Neuronal stem cell (in vitro differentiated cells): Measurements from ENCODE around the gene SLC6A13.

Source experiments
- DNase-seq: peaks from one replicate; pipeline ENCODE4 v3.0.0-alpha.2; 2013; ENCODE audit warnings: low spot score
- H2AFZ ChIP-seq: one replicate; pipeline ENCODE4 v1.6.1; 2013; ENCODE audit warnings: mild to moderate bottlenecking, low read length, inconsistent platforms
- H2AK5ac ChIP-seq: 2 replicates; pipeline ENCODE4 v1.6.1; 2013; ENCODE audit warnings: low read depth, mild to moderate bottlenecking, inconsistent platforms, low read length, moderate library complexity, mixed read lengths
- H2BK120ac ChIP-seq: 2 replicates; pipeline ENCODE4 v1.6.1; 2013; ENCODE audit warnings: low read depth, mild to moderate bottlenecking, inconsistent platforms, low read length, moderate library complexity, mixed read lengths
- H2BK12ac ChIP-seq: one replicate; pipeline ENCODE4 v1.6.1; 2013; ENCODE audit warnings: low read length, inconsistent platforms
- H2BK15ac ChIP-seq: 2 replicates; pipeline ENCODE4 v1.6.1; 2013; ENCODE audit warnings: mild to moderate bottlenecking, low read length, inconsistent platforms, mixed read lengths
- H2BK5ac ChIP-seq: one replicate; pipeline ENCODE4 v1.6.1; 2013; ENCODE audit warnings: inconsistent platforms, mild to moderate bottlenecking, low read length, moderate library complexity
- H3K14ac ChIP-seq: one replicate; pipeline ENCODE4 v1.6.1; 2013; ENCODE audit warnings: low read length, inconsistent platforms
- H3K18ac ChIP-seq: 2 replicates; pipeline ENCODE4 v1.6.1; 2013; ENCODE audit warnings: low read length, inconsistent platforms
- H3K23ac ChIP-seq: 2 replicates; pipeline ENCODE4 v1.6.1; 2013; ENCODE audit warnings: low read depth, mild to moderate bottlenecking, mixed read lengths, low read length, inconsistent platforms; ENCODE audit not compliant: poor library complexity
- H3K27ac ChIP-seq: replicated peaks from 3 replicates; pipeline ENCODE4 v1.5.1; 2013; ENCODE audit warnings: low read length, inconsistent platforms
- H3K27me3 ChIP-seq, 3 experiments: 2 replicates each; pipeline ENCODE4 v1.6.1; 2013; ENCODE audit warnings: low read length in 3 of 3, mild to moderate bottlenecking in 2 of 3, inconsistent platforms in 1 of 3, low read depth in 1 of 3, mixed read lengths in 1 of 3, moderate library complexity in 1 of 3; ENCODE audit not compliant: control insufficient read depth in 3 of 3, insufficient read depth in 3 of 3
- H3K36me3 ChIP-seq, 2 donors: replicated peaks in 1 of 2; 2 replicates each; pipeline ENCODE4 v1.6.1; 2013; ENCODE audit warnings: low read length in 2 of 2; ENCODE audit not compliant: control insufficient read depth in 2 of 2, insufficient read depth in 2 of 2
- H3K4ac ChIP-seq: 2 replicates; pipeline ENCODE4 v1.6.1; 2013; ENCODE audit warnings: inconsistent platforms, mild to moderate bottlenecking, low read length, moderate library complexity
- H3K4me1 ChIP-seq, 2 donors: 1 replicate in 1 of 2; 2 replicates in 1 of 2; pipeline ENCODE4 v1.6.1; 2013; ENCODE audit warnings: low read length in 2 of 2, low read depth in 1 of 2; ENCODE audit not compliant: control insufficient read depth in 2 of 2, insufficient read depth in 1 of 2
- H3K4me2 ChIP-seq: one replicate; pipeline ENCODE4 v1.6.1; 2013; ENCODE audit warnings: mild to moderate bottlenecking, low read length, inconsistent platforms; ENCODE audit not compliant: insufficient read depth, poor library complexity, severe bottlenecking
- H3K4me3 ChIP-seq, 2 donors: 2 replicates each; pipeline ENCODE4 v1.5.1; 2013; ENCODE audit warnings: low read length in 2 of 2, mild to moderate bottlenecking in 2 of 2, inconsistent platforms in 1 of 2, moderate library complexity in 1 of 2
- H3K79me1 ChIP-seq: one replicate; pipeline ENCODE4 v1.6.1; 2013; ENCODE audit warnings: low read depth, mild to moderate bottlenecking, inconsistent platforms, low read length, moderate library complexity
- H3K9ac ChIP-seq: one replicate; pipeline ENCODE4 v1.6.1; 2013; ENCODE audit warnings: mild to moderate bottlenecking, low read depth, low read length, inconsistent platforms; ENCODE audit not compliant: poor library complexity
- H3K9me3 ChIP-seq, 2 donors: replicated peaks in 1 of 2; 2 replicates each; pipeline versions ENCODE3 to v1.6.1; 2013; ENCODE audit warnings: low read length in 2 of 2, mild to moderate bottlenecking in 2 of 2, inconsistent platforms in 1 of 2, low read depth in 1 of 2, mixed read lengths in 1 of 2, moderate library complexity in 1 of 2; ENCODE audit not compliant: control insufficient read depth in 2 of 2, insufficient read depth in 1 of 2
- H4K8ac ChIP-seq: one replicate; pipeline ENCODE4 v1.6.1; 2013; ENCODE audit warnings: low read depth, mild to moderate bottlenecking, inconsistent platforms, low read length, moderate library complexity
- H4K91ac ChIP-seq: one replicate; pipeline ENCODE4 v1.6.1; 2013; ENCODE audit warnings: low read length, low read depth, mild to moderate bottlenecking, inconsistent platforms; ENCODE audit not compliant: poor library complexity
- WGBS, 2 donors: extraction: QIAGEN DNeasy Blood & Tissue Kit; methylation state at CpG; one replicate each; pipeline ENCODE4 v1.1.7; 2013; ENCODE audit warnings: missing lambda C conversion rate in 2 of 2, mixed read lengths in 1 of 2; ENCODE audit not compliant: insufficient read length in 2 of 2, insufficient replicate concordance in 1 of 2; ENCODE audit errors: extremely low coverage in 2 of 2; 5-methylcytosine and 5-hydroxymethylcytosine counted together

The SLC6A13 gene

GRCh38 chr12:179885-180284 is 82.8 kb downstream of the SLC6A13 start:
- WGBS, 2 donors = no CpG with 5 or more reads among the region's 5 CpGs
- H3K27me3 ChIP-seq = peaks cover 0 to 16% (median 0%) of the 10 kb centered on the region in 3 experiments
- no peak overlapping the region for H2AFZ ChIP-seq
- H3K27ac ChIP-seq = no peak overlapping the region
- H3K4me3 ChIP-seq = no peak overlapping the region
- H3K9ac ChIP-seq = no peak overlapping the region
- no peak overlapping the region for H4K91ac ChIP-seq
- H2AK5ac ChIP-seq = peak overlapping the region; percentile 3
- DNase-seq = no peak
- H2BK120ac ChIP-seq = no peak overlapping the region
- H2BK12ac ChIP-seq = no peak overlapping the region
- H3K18ac ChIP-seq = peak overlapping the region; percentile 5
- no peak overlapping the region for H2BK15ac ChIP-seq
- no peak overlapping the region for H4K8ac ChIP-seq
- H3K4me2 ChIP-seq = no peak overlapping the region
- no peak overlapping the region for H2BK5ac ChIP-seq
- peaks cover 0 to 13% of the 10 kb centered on the region in 2 donors for H3K4me1 ChIP-seq
- no peak overlapping the region for H3K14ac ChIP-seq
- no peak overlapping the region for H3K23ac ChIP-seq
- peaks cover 2% of the 10 kb centered on the region for H3K79me1 ChIP-seq
- H3K36me3 ChIP-seq = no peaks in the 10 kb centered on the region
- no peak overlapping the region for H3K4ac ChIP-seq
- H3K9me3 ChIP-seq = no peaks in the 10 kb centered on the region

GRCh38 chr12:179131-179884 is 83.3 kb downstream of the SLC6A13 start:
- Histone ChIP-seq H3K27me3 (peaks cover 0 to 16% (median 0%) of the 10 kb centered on the region in 3 experiments), H2BK12ac (no peak overlapping the region), H4K8ac (no peak overlapping the region), H3K4me2 (no peak overlapping the region), H2BK15ac (no peak overlapping the region), H2BK5ac (peak overlapping the region; percentile 56), H3K4ac (no peak overlapping the region), H2BK120ac (no peak overlapping the region), H3K14ac (peak overlapping the region; percentile 39), H3K36me3 (no peaks in the 10 kb centered on the region), H2AFZ (no peak overlapping the region), H3K27ac (no peak overlapping the region), H3K79me1 (peaks cover 2% of the 10 kb centered on the region), H3K9ac (no peak overlapping the region), H4K91ac (peak overlapping the region; percentile 12), H3K18ac (peak overlapping the region; percentile 25), H2AK5ac (peak overlapping the region; percentile 3), H3K23ac (no peak overlapping the region), H3K4me1 (peaks cover 0 to 13% of the 10 kb centered on the region in 2 donors), H3K4me3 (no peak overlapping the region), H3K9me3 (no peaks in the 10 kb centered on the region)
- no CpG with 5 or more reads among the region's 11 CpGs for WGBS, 2 donors
- no peak for DNase-seq

- peak overlapping the region; percentile 39 for H3K14ac ChIP-seq
- peaks cover 0 to 19% (median 0%) of the 10 kb centered on the region in 3 experiments for H3K27me3 ChIP-seq
- H3K27ac ChIP-seq = no peak overlapping the region
- peak overlapping the region; percentile 20 for H4K8ac ChIP-seq
- H3K36me3 ChIP-seq = no peaks in the 10 kb centered on the region
- no CpG with 5 or more reads among the region's 3 CpGs for WGBS, 2 donors
- H2BK12ac ChIP-seq = no peak overlapping the region
- H2AK5ac ChIP-seq = peak overlapping the region; percentile 12
- H2AFZ ChIP-seq = no peak overlapping the region
- no peak overlapping the region for H3K18ac ChIP-seq
- H3K4me2 ChIP-seq = no peak overlapping the region
- H2BK15ac ChIP-seq = no peak overlapping the region
- H4K91ac ChIP-seq = no peak overlapping the region
- peaks cover 2% of the 10 kb centered on the region for H3K79me1 ChIP-seq
- peak overlapping the region; percentile 56 for H2BK5ac ChIP-seq
- H3K4me3 ChIP-seq = no peak overlapping the region
- no peak overlapping the region for H3K23ac ChIP-seq
- H3K9me3 ChIP-seq = no peaks in the 10 kb centered on the region
- no peak overlapping the region for H3K9ac ChIP-seq
- no peak overlapping the region for H2BK120ac ChIP-seq
- no peak overlapping the region for H3K4ac ChIP-seq
- H3K4me1 ChIP-seq = peaks cover 0 to 13% of the 10 kb centered on the region in 2 donors
- no peak for DNase-seq
Measured at GRCh38 chr12:178829-179109, 83.9 kb downstream of the SLC6A13 start.

GRCh38 chr12:177980-178828 is 84.4 kb downstream of the SLC6A13 start:
- DNase-seq = no peak
- Histone ChIP-seq H3K4me2 (no peak overlapping the region), H3K18ac (peak overlapping the region; percentile 11), H3K4me3 (no peak overlapping the region), H3K79me1 (peaks cover 2% of the 10 kb centered on the region), H2BK120ac (no peak overlapping the region), H2BK15ac (no peak overlapping the region), H2BK12ac (no peak overlapping the region), H4K91ac (no peak overlapping the region), H3K4me1 (peaks cover 0 to 13% of the 10 kb centered on the region in 2 donors), H2AK5ac (peak overlapping the region; percentile 46), H3K4ac (no peak overlapping the region), H3K27ac (no peak overlapping the region), H3K36me3 (no peaks in the 10 kb centered on the region), H3K9ac (no peak overlapping the region), H4K8ac (peak overlapping the region; percentile 20), H2AFZ (no peak overlapping the region), H3K9me3 (no peaks in the 10 kb centered on the region), H2BK5ac (no peak overlapping the region), H3K27me3 (peaks cover 0 to 21% (median 0%) of the 10 kb centered on the region in 3 experiments), H3K23ac (no peak overlapping the region), H3K14ac (no peak overlapping the region)
- no CpG with 5 or more reads among the region's 20 CpGs for WGBS, 2 donors
